DMS79 (cell line): ENCODE measurements around the gene FAM117A.
"Not testable (repeated sequence)": the region's sequence is repeated elsewhere in the genome, so short reads cannot be mapped to it uniquely, and the experiment has no call there.

Experiments
- DNase-seq: peaks from one replicate; lab custom pipeline; 2025; lab: John Stamatoyannopoulos, UW

The FAM117A gene

DNA sequence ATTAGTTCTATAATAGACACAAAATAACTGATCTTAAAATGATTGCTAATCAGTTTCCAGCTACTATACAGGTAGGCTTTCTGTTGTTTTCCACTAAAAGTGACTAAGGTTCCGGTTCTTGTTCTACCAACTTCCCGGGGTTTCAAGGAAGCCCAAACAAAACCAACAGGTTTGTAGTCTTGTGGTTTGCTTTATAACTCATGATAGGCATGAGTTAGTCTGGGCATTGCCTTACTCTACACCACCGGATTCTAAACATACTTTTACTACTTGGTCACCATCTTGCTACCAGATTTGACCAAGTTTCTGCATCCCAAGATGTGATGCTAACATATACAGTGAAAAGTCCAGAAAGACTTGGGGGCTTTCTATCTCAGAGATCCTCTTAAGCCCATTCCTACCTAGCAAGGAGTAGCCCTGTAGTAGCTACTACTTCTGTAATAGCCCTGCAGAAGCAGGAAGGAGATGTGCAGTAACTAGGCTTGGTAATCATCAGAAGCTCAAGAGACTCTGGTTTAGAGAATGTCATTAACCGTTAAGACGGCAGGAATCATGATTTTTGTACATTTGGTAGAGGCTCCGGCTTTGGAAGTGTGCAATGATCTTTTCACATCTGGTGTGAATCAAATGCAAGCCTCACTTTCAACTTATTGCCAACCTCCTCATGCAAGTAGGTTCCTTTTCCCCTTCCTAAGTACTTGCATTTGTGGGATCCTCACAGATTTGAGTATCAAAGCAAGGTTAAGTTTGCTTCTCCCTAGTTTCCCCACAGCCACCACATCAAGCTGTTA lies 1.6 kb downstream of the FAM117A start:
- no peak for DNase-seq

DNA sequence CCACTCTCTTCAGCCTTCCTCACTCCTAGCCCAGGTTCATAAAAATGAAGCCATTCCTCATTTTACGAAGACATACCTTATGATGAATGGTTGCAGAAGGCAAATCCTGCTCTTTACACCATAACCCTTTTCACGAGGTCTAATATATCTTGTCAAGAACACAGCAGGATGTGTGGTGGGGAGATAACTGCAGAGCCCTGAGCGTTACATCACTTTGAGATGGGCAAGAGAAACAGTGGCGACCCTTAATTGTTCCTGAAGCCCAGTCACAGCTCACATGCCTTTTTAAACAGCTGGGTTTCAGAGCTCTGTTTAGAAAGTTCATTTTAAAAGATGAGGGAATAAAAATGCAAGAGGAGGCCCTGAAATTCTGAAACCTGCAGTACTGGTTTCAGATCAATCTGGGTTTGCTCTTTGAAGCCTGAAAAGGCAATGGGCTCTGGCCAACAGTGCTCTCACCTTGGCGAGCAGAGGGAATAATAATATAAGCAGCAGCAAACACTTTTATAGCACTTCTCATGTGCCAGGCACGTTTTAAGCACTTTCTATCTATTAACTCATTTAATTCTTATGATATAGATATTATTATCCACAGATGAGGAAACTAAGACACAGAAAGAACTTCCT lies 2.9 kb downstream of the FAM117A start:
- no peak for DNase-seq

DNA sequence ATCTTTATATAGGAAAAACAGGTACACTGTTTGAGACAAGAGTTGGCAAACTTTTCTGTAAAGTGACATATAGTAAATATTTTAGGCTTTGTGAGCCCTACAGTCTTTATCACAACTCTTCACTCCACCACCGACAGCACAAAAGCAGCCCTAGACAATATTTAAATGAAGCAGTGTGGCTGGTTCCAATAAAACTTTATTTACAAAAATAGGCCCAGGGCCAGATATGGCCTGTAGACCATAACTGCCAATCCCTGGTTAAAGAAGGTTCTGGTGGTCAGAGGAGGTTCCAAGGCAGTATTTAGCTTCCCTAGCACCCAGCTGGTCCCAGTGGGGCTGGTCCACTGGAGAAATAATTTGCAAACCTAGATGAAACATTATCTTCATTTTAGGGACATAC lies 3.6 kb downstream of the FAM117A start:
- no peak for DNase-seq

DNA sequence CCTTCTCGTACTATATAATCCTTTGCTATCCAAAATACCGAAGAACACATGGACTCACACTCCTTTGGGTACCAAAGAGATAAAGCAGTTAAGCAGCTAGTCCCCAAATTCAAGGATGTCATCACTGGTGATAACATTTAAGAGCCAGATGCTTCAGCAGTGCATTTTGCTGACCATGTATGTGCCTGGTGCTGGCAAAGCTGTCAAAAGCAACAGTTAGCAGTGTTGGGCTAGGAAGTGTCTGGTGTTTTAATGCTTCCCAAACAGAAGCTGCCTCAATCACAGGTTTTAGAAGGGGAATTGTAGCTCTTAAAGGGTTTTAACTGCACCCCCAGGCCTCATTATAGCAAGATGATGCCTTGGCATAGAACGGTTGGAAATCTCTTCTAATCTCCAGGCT lies 4.7 kb downstream of the FAM117A start:
- no peak for DNase-seq

DNA sequence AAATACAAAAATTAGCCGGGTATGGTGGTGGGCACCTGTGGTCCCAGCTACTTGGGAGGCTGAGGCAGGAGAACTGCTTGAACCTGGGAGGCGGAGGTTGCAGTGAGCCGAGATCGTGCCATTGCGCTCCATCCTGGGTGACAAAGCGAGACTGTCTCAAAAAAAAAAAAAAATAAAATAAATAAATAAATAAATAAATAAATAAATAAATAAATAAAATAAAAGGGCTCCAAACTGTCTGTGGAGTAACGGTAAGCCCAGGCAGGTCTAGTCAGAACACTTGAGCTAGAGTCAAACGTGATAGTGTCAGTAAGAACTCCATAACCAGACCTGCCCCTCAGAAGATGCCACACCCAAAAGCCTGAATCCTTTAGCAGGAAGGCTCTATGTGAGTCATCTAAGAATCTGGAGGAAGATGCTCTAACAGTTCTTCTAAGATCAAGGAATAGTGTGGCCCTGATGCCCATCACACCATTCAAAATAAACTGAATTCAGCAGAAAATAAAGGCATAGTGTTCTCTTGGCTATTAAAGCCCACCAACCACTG lies 5.4 kb downstream of the FAM117A start:
- DNase-seq, result not testable (repeated sequence)

DNA sequence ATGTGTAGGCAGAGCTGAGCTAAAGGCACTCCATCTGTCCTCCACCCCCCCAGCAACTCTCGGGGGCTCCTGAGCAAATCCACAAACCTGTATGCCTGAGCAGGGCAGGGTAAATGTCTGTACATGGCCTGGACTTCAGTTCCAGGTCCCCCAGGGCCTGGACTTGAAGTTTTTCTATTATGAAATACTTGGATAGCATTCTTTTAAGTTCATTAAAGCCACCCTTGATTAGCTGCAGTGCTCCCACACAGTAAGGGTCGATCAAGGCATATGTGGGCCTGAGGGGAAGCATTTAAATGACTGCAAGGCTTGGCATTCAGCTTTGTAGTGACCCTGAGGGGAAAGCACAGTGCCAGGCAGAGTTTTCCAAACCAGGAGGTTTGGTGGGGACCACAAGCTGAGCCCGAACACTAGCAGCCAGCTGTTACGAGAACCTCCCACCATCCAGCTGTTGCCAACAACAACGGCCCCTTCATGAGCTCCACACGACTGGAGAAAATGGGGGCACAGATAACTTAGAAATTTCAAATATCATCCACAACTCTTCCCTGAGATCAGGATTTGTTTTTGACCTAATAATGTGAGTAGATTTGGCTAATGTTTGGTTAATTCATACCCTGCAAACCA lies 6.7 kb downstream of the FAM117A start:
- no peak for DNase-seq

DNA sequence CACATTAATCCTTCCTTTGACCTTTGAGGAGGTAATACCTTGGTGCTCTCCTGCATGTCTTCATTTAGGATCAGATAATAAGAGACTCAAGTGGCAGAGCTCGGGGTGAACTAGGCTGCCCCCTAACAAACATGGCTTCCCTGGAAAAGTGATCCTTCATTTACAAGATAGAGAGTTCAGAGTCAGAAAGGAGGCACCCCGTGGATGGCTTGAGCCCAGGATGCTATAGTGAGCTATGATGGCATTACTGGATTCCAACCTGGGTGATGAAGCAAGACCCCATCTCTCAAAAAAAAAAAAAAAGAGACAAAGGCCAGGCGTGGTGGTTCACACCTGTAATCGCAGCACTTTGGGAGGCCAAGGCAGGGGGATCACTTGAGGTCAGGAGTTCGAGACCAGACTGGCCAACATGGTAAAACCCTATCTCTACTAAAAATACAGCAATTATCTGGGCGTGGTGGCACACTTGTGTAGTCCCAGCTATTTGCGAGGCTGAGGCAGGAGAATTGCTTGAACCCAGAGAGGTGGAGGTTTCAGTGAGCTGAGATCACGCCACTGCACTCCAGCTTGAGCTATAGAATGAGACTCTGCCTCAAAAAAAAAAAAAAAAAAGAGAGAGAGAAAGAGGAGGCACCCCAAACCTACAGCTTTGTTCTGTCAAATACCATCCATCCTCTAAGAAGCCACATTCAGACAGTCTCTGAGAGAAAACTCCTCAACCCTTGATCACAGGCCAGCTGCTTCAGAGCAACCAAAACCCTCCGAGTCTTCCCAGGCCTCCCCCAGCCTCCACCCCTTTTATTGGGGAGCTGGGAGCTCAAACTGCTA lies 7.4 kb downstream of the FAM117A start:
- DNase-seq, result no peak

DNA sequence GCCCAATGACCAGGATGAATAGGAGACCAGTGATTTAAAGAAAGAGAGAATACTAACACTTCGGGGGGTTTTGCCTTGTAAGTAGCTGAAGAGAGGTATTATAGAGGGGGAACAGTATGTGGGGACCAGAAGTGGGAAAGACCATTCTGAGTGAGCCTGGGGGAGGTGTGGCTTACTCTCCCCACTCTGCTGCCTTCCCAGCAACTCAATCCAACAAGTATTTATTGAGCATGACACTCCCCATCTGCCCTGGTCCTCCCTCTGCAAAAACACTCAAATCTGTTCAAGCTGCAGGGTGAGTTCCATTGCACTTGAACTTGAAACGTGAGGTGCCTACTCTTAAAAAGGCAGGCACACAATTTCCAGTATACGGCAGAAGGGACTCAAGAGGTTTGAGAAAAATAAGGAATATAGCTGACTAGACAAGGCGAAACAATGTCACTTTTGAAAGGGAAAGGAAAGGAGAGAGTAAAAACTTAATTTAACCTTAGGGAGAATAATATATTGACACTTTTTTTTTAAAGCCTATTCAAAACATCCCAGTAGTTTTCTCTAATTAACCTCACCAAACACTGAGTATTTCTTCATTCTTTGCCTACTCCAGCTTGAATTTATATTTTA lies 8.2 kb downstream of the FAM117A start:
- peak; percentile 92 for DNase-seq

DNA sequence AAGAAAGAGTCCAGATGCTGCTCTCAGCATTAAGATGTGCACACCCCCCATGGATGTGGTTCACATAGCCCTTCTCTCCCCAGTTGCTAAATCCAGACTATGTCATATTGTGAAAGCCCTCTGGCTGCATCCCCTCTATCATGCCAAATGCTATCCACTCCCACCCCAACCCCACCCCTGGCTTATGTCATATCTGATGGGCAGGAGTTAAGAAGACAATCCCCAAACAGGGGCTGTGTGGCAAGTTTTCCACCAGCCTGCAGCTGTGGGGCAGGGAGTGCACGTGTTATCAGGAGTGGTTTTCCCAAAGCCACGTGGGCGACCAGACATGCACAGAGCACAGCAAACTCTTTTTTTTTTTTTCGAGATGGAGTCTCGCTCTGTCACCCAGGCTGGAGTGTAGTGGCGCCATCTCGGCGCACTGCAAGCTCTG lies 10.0 kb downstream of the FAM117A start:
- no peak for DNase-seq

DNA sequence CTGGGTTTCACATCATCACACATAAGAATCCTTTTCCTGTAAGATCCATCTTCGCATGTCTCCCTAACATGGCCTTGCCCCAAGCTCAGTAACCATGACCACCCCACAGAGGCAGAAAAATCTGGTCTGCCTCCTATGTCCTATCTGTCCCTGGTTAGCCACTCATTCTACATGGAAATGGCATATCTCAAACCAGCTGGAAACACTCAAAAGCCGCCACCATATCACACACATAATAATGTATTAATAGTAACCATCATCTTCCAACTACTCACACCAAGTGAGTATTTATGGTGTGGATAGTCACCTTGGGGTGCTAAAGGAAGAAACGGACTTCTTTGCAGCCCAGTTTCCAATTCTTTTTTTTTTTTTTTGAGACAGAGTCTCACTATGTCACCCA lies 11.4 kb downstream of the FAM117A start:
- no peak for DNase-seq

DNA sequence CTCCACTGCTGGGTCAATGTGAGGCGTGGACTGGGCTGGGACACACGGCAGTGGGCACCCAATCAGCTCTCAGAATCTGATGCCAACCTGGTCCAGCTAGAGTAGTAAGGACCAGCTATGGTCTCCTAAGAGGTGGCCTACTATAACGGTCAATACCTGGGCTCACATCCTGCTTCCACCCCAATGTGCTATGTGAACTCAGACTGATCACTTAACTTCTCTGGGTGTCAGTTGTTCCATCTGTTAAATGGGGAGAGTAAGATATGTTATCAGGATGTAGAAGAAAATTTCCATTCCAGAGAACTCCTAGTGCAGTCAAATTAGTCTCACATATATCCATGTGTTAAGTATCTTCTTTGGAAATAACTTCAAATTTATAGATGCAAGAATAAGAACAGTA lies 14.2 kb downstream of the FAM117A start:
- no peak for DNase-seq

DNA sequence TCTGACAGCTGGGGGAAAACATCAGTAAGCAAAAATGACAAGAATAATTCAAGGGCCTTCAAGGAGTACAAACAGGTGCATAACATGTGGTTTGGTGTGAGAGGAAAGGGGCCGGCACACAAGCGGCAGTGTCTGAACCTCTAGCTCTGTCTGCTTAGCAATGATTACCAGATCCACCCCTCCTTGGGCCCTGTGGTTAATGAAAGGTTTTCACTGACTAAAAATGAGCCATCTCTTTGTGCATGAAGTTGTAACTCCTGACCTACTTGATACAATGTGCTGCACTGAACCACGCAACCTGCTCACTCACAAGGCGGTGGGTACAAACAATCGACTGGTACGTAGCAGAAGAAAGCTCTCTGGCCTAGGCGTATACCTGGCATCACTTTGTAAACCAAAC lies 15.1 kb downstream of the FAM117A start:
- DNase-seq, result peak; percentile 9

DNA sequence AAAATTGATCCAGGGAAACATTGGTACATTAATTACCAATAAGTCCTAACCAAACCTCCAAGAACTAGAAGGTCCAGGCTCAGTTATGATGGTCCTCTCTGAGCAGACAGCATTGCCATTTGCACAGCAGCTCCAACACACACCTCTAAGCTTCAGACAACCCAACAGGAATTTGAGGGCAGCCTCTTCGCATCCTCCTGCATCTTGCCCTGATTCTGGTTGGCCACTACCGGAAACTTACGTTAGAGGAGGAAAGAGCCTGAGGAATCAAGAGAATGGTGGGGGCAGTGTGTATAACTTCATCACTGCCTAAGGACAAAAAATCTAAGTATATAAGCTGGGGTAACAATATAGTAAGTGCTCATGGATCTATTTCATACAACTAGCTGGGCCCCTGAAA lies 15.7 kb downstream of the FAM117A start:
- DNase-seq, result no peak

DNA sequence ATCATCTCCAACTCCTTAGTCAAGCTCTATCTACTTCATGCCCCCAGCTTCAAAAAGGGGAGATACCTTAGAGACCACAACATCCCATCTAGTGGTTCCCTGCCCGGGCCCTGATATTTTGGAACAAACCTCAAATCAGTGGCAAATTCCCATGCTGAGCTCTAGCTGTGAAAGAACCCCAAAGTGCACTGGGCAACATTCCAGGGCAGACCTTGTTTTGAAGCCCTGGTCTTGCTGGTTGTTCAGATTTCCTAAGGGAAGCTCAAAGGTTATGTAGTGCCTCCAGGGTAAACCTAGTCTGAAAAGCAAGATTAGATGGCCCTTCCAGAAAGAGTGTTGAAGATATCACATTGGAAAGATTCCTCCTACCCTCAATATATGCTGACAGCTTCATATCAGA lies 16.3 kb downstream of the FAM117A start:
- DNase-seq, result no peak

DNA sequence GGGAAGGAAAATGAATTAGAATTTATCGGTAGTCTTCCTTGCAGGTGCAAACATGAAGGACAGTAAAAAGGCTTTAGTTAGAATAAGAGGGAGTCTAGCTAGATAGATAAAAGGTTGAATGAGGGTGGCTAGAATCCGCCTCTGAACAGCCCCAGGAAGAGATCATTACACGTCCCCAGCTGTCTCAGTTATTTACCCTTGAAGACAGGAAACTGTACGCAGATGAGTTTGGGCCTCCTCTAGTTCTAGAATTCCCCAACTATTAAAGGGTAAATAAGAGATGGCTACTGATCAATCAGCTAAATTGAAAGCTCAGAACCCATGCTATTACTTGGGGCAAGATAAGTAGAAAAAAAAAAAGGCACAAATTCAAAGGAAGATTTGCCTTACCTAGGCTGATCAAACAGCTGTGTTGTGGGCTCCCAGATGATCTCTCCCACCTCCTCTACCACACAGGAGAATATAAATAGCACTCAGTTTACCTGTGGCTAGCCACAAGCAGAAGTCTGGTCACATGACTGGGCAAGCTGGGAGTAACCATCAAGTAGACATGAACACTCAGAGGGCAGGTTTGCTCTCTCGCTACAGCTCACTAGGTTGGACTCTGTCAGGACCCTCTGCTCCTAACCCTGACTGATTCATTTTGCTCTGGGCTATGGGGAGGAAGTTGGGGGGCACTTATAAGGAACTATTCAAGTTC lies 17.0 kb downstream of the FAM117A start:
- DNase-seq, result no peak

DNA sequence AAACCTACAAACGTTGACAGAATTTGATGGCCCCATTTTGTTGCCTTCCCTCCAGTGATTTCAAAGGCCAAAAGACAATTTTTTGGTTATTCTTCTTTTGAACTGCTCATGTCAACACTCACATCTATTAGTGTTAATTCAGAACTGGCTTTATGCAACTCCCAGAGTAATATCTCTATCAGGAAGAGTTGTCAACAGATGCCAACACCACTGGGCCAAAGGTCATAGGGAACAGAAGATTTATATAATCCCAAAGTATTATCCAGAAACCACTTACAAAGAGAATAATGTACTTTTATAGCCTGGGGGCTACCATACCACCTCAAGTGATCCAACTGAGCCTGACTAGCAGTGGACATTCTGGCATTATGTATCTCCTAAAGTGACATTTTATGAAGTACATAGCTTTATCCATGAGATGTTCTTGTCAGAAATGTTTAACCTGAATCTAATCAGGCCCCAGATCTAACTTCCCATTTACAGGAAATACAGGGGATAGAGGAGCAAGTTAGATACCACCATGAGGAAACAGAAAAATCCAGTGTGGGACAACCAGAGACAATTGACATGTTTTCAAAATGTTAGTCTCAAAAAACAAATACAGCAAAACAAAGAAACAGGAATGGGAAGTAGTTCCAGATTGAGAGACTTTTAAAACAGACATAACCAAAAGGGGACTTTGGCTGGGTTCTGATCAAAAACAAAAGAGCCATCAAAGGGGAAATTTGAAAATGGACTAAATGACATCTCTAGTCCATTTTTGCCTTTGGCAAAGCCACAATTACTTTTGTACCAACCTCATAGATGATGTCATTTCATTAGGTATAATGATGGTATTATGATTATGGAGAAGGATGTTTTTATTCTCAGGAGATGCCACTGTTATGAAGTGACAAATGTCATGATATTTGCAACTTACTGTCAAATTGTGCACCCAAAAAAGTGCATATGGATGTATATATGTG lies 18.5 kb downstream of the FAM117A start:
- no peak for DNase-seq

DNA sequence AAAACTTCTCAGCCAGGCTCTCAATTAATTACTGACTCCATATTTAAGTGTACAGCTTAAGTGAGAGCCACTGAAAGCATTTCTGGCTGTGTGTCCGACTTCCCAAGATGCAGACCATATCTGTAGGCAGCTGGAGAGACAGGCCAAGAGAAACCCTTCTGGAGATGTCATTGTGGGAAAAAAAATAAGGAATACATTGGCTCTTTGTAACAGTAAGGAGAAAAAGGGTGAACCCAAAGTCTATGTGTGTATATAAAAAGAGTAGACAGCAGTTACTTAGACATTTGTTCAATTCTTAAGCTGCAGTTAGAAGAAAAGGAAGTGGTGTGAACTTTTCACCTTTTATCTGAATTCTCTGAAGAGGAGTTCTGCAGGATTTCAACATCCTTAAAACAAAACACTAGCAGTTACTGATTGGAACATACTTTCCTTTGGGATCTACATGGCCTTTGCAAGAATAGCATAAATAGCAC lies 21.7 kb downstream of the FAM117A start:
- DNase-seq, result no peak

DNA sequence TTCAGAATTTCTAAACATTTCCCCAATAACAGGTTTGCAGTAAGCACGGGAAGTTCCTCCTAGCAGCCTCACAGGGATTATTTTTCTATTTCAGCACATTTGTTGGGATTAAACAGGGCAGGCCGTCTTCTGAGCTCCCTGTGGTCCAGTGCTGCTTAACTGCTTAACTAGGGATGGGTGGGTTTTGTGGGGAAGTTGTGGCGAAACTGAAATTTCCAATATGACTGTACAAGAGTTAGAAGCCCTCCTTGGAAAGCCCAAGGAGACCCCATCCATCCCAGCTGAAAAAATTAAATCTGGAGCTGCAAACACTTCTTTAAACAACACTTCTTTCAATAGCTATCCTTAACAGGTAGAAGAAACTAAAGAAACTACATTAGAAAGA lies 22.2 kb downstream of the FAM117A start:
- no peak for DNase-seq

DNA sequence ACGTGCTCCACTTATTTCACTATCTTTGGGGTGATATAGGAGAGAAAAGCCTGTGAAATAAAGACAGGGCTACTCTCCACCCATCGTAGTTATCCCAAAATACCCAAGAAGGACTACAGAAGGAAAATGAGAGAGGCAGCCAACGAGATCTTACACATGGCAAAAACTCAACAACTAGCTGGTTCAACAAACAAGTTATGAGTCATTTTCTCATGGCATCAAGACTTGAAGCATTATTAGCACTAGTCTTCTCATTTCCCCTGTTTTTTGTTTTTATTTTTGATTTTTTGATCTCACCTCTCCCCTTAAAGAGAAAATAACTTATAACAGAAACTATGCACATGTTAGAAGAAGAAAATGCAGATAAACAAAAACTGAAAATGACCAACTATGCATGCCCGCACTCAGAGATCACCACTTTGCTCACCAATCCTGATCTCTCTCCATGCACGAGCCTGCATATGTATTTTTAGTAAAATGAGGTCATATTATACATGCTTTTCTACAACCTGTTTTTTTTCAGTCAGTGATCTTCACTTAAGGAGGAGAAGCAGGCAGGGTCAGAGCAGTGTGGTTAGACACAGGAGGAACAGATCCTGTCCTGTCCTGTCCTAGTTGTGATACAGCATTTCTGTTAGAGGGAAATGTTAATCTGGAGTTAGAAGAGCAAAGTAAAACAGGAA lies 22.8 kb downstream of the FAM117A start:
- no peak for DNase-seq
